OCI-LY7 (cell line): Measurements from ENCODE around the gene KRT17.

Experiments used
- CTCF ChIP-seq: fragments of 200-600 bp; sonication (generic); conservative IDR thresholded peaks from 2 replicates; pipeline ENCODE4 v1.5.1; 2014; ENCODE audit warnings: mild to moderate bottlenecking, antibody characterized with exemption, low read length, moderate library complexity, mixed read lengths
- EZH2phosphoT487 ChIP-seq: fragments of 200-600 bp; sonication (generic); IDR thresholded peaks from 2 replicates; pipeline ENCODE4 v1.6.1; 2018; ENCODE audit warnings: low read depth, borderline replicate concordance, mild to moderate bottlenecking, mixed run types, antibody characterized with exemption, low read length, moderate library complexity, mixed read lengths

GRCh38 chr17:41599680-41600079, 24.7 kb downstream of the KRT17 start:
- no peak for TF ChIP-seq CTCF
- no peak for TF ChIP-seq EZH2phosphoT487
